T-helper 17 cell (primary cell): ENCODE data around the gene IFT122. TPM values are rescaled to one million over a fixed set of nuclear protein-coding genes. Genes with fewer than 3 reads are reported as not detected.

Experiments
- ATAC-seq: fragments of 150-1000 bp; cut with Tn5 transposase; 2 replicates; pipeline ENCODE4 v1.10.0; 2021; ENCODE audit warnings: mild to moderate bottlenecking, moderate library complexity
- DNase-seq, 3 donors: peaks; one replicate each; pipeline versions ENCODE4 v3.0.0 to v3.0.0-alpha.2; 2020 to 2021
- H3K9me3 ChIP-seq: one replicate; pipeline ENCODE4 v1.7.0; 2013; ENCODE audit warnings: low read length, mild to moderate bottlenecking; ENCODE audit not compliant: control insufficient read depth, poor library complexity, severe bottlenecking
- H3K27ac Mint-ChIP-seq: one replicate; pipeline ENCODE4 v1.8.0; 2022; ENCODE audit warnings: mild to moderate bottlenecking, moderate library complexity, mixed read lengths
- H3K27me3 Mint-ChIP-seq: one replicate; pipeline ENCODE4 v1.8.0; 2022; ENCODE audit warnings: mixed read lengths
- H3K36me3 Mint-ChIP-seq: one replicate; pipeline ENCODE4 v1.8.0; 2022; ENCODE audit warnings: low read depth, mixed read lengths
- H3K4me1 Mint-ChIP-seq: one replicate; pipeline ENCODE4 v1.8.0; 2022; ENCODE audit warnings: mild to moderate bottlenecking, mixed read lengths
- H3K4me3 Mint-ChIP-seq: one replicate; pipeline ENCODE4 v1.8.0; 2022; ENCODE audit warnings: mild to moderate bottlenecking, moderate library complexity, mixed read lengths
- total RNA-seq, 4 donors: library from RNA in 2 of 4; stranded (reverse) in 2 of 4; gene quantifications; one replicate each; pipeline ENCODE4 v1.2.3 and lab custom pipeline; 2022 to 2026

Gene IFT122
- total RNA-seq, 2 donors from 2014 or later, result 20.1 to 22.8 TPM

DNA sequence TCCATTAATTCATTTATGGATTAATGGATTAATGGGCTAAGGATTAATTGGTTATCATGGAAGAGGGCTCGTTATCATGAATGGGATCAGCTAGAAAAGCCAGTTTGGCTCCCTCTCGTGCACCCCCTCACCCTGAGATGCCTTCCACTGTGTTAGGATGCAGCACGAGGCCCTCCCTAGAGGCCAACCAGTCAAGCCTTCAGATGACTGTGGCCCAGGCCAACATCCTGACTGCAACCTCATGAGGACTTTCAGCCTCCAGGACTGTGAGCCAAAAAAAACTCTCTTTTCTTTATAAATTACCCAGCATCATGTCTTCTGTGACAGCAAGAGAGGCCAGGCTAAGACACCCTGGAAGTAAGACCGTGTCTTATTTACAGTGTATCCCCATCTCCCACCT, 20.5 kb upstream of the IFT122 start:
- no peaks in the 10 kb centered on the region for H3K36me3 Mint-ChIP-seq
- no peaks in the 10 kb centered on the region for H3K27me3 Mint-ChIP-seq
- ATAC-seq, result no peak
- H3K27ac Mint-ChIP-seq, result no peak overlapping the region
- H3K9me3 ChIP-seq, result no peaks in the 10 kb centered on the region
- no peak for DNase-seq
- H3K4me1 Mint-ChIP-seq, result peaks cover 5% of the 10 kb centered on the region
- no peak overlapping the region for H3K4me3 Mint-ChIP-seq

DNA sequence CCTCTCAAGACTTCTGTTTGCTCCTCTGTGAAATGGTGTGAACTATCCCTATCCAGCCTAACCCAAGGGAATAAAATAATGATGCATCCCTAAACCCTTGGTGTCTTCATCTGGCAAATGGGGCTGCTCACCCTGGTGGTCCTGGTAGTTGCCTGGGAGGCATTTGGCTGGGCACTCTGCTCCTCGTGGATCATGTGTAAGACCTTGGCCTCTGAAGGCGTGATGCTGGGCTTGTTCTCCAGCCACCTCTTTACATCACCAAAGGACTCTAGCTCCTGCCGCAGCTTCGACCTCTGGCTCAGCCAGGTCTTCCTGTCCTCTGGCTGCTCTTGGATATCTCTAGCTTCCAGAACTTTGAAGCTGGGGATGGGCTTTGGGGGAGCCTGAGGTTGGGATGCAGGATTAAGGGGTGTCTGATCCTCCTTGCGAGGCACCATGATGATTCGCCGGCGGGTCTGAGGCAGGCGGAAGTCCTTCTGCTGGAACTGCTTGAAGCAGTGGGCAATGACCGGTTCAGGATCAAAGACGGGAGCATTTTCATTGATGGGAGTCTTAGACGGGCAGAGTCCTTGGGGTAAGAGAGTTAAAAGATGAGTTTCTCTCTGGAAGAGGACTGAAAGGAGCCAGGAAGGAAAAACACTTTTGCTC, 18.7 kb upstream of the IFT122 start:
- Mint-ChIP-seq H3K4me3 (no peak overlapping the region), H3K27ac (peak overlapping the region; percentile 9), H3K27me3 (no peaks in the 10 kb centered on the region), H3K36me3 (no peaks in the 10 kb centered on the region), H3K4me1 (peaks cover 3% of the 10 kb centered on the region)
- no peaks in the 10 kb centered on the region for H3K9me3 ChIP-seq
- ATAC-seq (no peak), DNase-seq (no peak)

DNA sequence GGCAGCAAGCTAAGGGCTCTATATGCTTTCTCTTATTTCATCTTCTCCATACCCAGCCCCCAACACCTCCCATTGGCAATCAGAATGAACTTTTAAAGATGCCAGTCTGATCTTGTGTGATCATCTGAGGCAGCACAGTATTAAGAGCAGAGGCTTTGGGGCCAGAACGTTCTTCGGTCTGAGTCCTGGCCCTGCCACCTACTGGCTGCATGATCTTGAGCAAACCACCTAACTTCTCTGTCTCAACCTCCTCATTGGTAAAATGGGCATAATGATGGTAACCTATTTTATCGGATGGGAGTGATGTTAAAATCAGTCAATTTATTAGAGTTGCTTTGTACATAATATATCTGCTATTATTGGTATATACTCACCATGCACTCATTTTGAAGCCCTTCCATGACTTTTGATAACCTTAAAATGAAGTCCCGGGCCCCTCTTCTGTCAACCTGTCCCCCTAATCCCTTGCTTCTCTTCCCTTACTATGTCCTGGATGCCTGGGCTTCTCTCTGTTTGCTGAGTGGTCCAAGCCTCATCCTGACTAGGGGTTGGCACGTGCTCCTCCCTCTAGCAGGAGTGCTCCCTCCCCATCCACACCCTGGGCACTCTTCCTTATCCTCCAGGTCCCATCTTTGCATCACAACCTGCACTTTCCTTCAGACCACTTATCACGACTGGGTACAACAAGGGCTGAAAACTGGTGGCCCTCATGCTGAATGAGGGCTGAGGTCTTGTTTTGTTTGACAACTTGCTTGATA, 17.9 kb upstream of the IFT122 start:
- H3K27ac Mint-ChIP-seq, result peak overlapping the region; percentile 9
- no peaks in the 10 kb centered on the region for H3K36me3 Mint-ChIP-seq
- no peak overlapping the region for H3K4me3 Mint-ChIP-seq
- DNase-seq (no peak), ATAC-seq (no peak)
- H3K9me3 ChIP-seq, result no peaks in the 10 kb centered on the region
- H3K4me1 Mint-ChIP-seq, result peaks cover 3% of the 10 kb centered on the region
- H3K27me3 Mint-ChIP-seq, result no peaks in the 10 kb centered on the region

DNA sequence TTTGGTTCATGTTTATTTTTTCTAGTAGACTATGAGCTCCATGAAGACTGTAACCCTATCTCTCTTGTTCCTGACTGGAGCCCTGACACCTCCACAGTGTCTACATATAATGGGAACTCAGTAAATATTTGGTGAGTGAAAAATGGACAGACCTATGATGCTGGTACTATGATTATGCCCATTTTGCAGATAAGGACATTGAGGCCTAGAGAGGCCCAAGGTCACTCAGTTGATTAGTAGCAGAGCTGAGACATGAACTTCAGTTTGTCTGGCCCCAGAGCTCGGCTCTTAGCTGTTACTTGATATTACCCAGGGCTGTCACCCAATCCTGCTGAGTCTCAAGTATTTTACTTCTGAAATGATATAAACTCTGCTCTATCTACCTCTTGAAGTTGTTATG, 17.1 kb upstream of the IFT122 start:
- Mint-ChIP-seq H3K27ac (no peak overlapping the region), H3K36me3 (no peaks in the 10 kb centered on the region), H3K4me1 (peaks cover 11% of the 10 kb centered on the region), H3K4me3 (no peak overlapping the region), H3K27me3 (no peaks in the 10 kb centered on the region)
- no peak for DNase-seq
- ATAC-seq, result no peak
- no peaks in the 10 kb centered on the region for H3K9me3 ChIP-seq

DNA sequence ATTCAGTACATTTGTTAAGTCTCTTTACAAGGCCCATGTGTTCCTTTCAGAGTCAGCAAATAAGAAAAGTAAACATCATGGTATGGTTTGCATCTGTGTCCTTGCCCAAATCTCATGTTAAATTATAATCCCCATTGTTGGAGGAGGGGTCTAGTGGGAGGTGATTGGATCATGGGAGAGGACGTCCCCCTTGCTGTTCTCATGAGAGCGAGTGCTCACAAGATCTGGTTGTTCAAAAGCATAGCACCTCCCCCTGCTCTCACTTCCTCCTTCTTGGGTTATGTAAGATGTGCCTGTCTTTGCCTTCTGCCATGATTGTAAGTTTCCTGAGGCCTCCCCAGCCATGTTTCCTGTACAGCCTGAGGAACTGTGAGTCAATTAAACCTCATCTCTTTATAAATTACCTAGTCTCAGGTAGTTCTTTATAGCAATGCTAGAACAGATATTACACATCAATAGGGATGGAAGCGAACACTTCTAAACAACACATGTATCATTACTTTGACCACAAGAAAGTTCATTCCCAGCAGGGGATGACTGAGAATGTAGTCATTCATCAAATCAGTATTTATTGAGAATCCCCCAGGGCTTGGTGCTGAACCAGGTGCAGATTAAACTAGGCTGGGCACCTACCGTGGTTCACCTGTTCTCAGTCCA, 15.7 kb upstream of the IFT122 start:
- peaks cover 23% of the 10 kb centered on the region for H3K4me1 Mint-ChIP-seq
- H3K36me3 Mint-ChIP-seq, result no peaks in the 10 kb centered on the region
- no peak overlapping the region for H3K4me3 Mint-ChIP-seq
- DNase-seq (no peak), ATAC-seq (no peak)
- peak overlapping the region; percentile 27 for H3K27ac Mint-ChIP-seq
- no peaks in the 10 kb centered on the region for H3K9me3 ChIP-seq
- no peaks in the 10 kb centered on the region for H3K27me3 Mint-ChIP-seq

DNA sequence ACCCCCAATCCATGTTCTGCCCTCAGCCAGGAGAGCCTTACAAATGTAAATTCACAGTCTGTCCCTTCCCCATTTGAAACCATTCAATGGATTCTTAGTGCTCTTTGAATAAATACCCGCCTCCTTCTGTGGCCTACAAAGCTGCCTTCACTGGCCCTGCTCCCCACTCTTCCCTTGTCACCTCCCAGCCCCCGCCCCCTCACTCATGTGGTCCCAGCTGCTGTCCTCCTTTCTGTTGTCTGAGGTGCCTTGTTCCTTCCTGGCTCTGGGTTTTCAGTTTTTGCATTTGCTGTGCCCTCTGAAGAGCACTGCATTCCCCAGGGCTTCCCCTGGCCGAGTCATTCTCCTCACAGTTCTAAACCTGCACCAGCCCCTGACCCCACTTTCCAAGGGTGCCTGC, 14.8 kb upstream of the IFT122 start:
- peaks cover 26% of the 10 kb centered on the region for H3K4me1 Mint-ChIP-seq
- H3K9me3 ChIP-seq, result no peaks in the 10 kb centered on the region
- no peak overlapping the region for H3K27ac Mint-ChIP-seq
- H3K36me3 Mint-ChIP-seq, result no peaks in the 10 kb centered on the region
- no peaks in the 10 kb centered on the region for H3K27me3 Mint-ChIP-seq
- DNase-seq (no peak), ATAC-seq (no peak)
- H3K4me3 Mint-ChIP-seq, result no peak overlapping the region

DNA sequence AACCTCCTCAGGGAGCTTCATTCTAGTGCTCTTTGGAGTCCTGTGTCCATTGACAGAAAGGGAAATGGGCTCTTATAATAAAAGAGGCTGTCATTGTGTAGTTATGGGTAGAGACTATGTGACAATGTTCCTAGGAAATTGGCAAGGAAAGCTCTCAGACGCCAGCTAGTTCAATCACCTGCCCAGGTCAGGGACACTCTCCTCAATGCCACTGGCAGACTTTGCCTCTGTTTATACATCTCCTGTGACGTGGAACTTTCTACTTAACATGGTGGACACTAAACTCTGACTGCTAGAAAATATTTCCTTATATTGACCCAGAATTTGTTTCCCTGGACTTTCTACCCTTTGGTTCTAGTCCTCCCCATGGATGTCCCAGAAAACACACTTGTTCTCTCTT, 14.4 kb upstream of the IFT122 start:
- DNase-seq (no peak), ATAC-seq (no peak)
- no peaks in the 10 kb centered on the region for H3K36me3 Mint-ChIP-seq
- no peaks in the 10 kb centered on the region for H3K9me3 ChIP-seq
- peaks cover 26% of the 10 kb centered on the region for H3K4me1 Mint-ChIP-seq
- H3K4me3 Mint-ChIP-seq, result no peak overlapping the region
- no peaks in the 10 kb centered on the region for H3K27me3 Mint-ChIP-seq
- no peak overlapping the region for H3K27ac Mint-ChIP-seq

DNA sequence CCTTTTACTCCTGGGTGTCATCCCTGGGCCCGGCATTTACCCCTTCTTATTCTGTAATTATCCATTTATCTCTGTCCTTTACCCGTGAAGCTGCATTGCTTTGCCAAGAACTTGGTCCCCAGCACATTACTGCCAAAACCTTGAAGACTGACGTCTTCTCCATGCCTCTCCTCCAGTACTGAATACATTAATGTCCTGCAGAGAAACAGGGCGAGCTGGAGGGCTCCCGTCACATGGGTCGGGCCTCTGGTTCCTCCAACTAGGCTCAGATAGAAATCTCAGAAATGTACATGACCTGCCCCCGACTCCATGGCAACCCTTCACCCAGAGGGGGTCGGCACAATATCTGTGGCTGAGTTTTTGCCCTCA, 12.0 kb upstream of the IFT122 start:
- no peak for DNase-seq
- Mint-ChIP-seq H3K4me1 (peaks cover 26% of the 10 kb centered on the region), H3K4me3 (peak overlapping the region; percentile 85), H3K36me3 (no peaks in the 10 kb centered on the region), H3K27me3 (no peaks in the 10 kb centered on the region), H3K27ac (peak overlapping the region; percentile 83)
- H3K9me3 ChIP-seq, result no peaks in the 10 kb centered on the region
- no peak for ATAC-seq

DNA sequence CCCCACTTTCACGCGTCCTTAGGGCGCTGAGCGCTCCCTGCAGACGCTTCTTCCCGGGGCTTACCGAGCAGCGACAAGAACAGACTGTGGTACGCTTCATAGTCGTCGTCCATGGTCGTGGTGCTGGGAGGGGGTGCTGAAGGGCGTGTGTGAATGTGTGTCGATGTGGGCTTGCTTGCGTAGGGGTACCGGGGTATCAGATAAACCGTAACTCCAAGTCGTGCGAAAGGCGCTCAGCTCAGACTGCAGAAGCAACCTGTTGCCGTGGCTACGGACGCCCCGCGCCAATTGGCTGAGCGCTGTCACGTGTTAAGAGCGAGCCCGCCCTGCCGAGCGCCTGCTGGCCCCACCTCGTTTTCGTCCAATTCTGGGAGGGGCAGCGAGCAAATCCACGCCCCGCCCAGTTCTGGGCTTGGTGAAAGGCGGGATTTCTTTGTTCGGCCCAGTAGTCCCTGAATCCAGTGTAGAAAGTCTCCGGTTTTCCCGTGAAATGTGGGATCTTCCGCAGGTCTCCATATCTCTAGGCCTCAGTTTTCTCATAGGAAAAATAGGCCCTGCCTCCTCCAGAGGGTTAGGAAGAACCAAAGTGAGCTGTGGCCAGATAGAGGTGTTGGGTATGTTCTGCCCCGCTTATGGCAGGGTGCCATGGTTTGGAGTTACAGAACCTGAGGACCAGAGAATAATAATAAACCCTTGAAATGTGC, 11.5 kb upstream of the IFT122 start, which contains the start of gene EFCAB12:
TSS of gene EFCAB12 (minus strand) at position 261 of the 704 bp plus-strand sequence. CDS start at position 113, 148 bp downstream.
- H3K36me3 Mint-ChIP-seq, result no peaks in the 10 kb centered on the region
- peak within 1 kb of the TSS; percentile 85 for H3K4me3 Mint-ChIP-seq
- H3K27ac Mint-ChIP-seq, result peak within 1 kb of the TSS; percentile 83
- H3K4me1 Mint-ChIP-seq, result peaks cover 26% of the 10 kb centered on the region
- peak; percentile 97 for ATAC-seq
- H3K27me3 Mint-ChIP-seq, result no peaks in the 10 kb centered on the region
- H3K9me3 ChIP-seq, result no peaks in the 10 kb centered on the region
- DNase-seq, result peak; percentile 85 to 87 (median 86)

DNA sequence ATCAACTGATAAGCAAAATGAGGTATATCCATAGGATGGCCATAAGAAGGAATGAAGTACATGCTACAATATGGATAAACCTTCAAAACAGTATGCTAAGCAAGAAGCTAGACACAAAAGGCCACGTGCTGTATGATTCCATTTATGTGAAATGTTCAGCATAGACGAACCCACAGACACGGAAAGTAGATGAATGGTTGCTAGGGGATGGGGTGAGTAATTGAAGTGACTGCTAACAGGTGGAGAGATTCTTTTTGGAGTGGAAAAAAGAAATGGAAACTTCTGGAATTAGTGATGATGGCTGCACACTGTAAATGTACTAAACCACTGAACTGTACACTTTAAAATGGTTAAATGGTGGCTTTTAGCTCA, 11.0 kb upstream of the IFT122 start:
- no peaks in the 10 kb centered on the region for H3K36me3 Mint-ChIP-seq
- H3K9me3 ChIP-seq, result no peaks in the 10 kb centered on the region
- ATAC-seq, result no peak
- no peaks in the 10 kb centered on the region for H3K27me3 Mint-ChIP-seq
- DNase-seq, result no peak
- peak overlapping the region; percentile 85 for H3K4me3 Mint-ChIP-seq
- H3K4me1 Mint-ChIP-seq, result peaks cover 23% of the 10 kb centered on the region
- peak overlapping the region; percentile 83 for H3K27ac Mint-ChIP-seq

DNA sequence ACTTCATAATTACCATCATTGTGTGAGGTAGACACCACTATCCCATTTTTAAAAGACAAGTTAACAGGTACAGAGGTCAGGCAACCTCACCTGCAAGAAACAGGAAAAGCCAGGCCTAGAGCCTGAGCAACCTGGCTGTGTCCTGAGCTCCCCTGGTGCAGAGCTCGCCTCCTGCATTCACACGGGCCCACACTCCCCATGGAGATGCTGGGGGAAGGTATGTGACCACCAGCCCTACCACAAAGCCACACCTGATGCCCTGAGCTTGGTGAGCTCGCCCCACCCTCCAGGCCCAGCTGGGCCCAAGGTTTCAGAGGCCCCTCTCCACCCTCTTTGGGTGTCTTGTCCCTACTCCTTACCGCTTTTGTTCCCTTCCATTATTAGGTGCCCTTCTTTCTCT, 10.4 kb upstream of the IFT122 start:
- DNase-seq (no peak), ATAC-seq (no peak)
- no peak overlapping the region for H3K27ac Mint-ChIP-seq
- H3K4me3 Mint-ChIP-seq, result no peak overlapping the region
- peaks cover 23% of the 10 kb centered on the region for H3K4me1 Mint-ChIP-seq
- H3K36me3 Mint-ChIP-seq, result no peaks in the 10 kb centered on the region
- no peaks in the 10 kb centered on the region for H3K27me3 Mint-ChIP-seq
- H3K9me3 ChIP-seq, result no peaks in the 10 kb centered on the region

DNA sequence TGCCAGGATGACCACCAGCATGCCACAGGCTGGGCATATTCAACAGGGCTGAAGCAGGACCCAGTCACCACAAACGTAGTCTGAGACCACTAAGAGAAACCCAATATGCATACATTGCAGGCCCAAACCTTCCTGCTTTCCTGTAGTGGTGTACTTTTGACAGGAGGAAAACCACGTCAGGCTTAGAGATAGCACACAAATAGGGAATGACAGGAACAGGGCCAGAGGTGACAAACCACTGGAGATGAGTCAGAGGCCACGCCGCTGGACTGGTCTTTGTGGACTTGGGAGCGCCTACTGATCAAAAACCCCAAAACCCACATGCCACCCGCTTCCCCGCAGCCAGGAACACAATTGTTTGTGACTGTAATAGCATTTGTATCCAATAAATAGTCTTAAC, 8.0 kb upstream of the IFT122 start:
- peak overlapping the region; percentile 27 for H3K27ac Mint-ChIP-seq
- no peaks in the 10 kb centered on the region for H3K27me3 Mint-ChIP-seq
- no peaks in the 10 kb centered on the region for H3K9me3 ChIP-seq
- H3K4me1 Mint-ChIP-seq, result peaks cover 38% of the 10 kb centered on the region
- no peak overlapping the region for H3K4me3 Mint-ChIP-seq
- ATAC-seq, result no peak
- no peaks in the 10 kb centered on the region for H3K36me3 Mint-ChIP-seq
- no peak for DNase-seq

DNA sequence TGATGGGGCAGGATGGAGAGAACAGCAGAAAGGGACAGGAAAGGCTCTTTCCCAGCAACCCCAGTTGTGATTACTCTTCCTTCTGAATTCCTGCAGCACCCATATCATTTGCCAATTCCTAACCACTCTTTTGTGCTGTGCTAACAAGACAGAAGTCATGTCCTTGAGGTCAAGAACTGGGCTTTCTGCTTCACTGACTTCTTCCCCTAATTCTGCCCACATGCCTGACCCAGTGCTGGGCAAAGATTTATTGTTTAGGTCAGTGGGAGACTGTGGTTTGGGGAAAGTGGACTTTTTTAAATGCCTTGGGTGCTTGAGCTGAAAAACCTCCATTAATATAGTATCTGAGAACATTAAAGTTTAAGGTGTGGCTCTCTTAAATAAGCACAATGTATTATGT, 7.4 kb upstream of the IFT122 start:
- no peaks in the 10 kb centered on the region for H3K27me3 Mint-ChIP-seq
- H3K27ac Mint-ChIP-seq, result no peak overlapping the region
- DNase-seq (no peak), ATAC-seq (no peak)
- H3K4me3 Mint-ChIP-seq, result no peak overlapping the region
- H3K36me3 Mint-ChIP-seq, result no peaks in the 10 kb centered on the region
- no peaks in the 10 kb centered on the region for H3K9me3 ChIP-seq
- H3K4me1 Mint-ChIP-seq, result peaks cover 36% of the 10 kb centered on the region
